Smooth muscle cell (in vitro differentiated cells): ENCODE measurements around the gene GRM4. TPM values are rescaled to one million over a fixed set of nuclear protein-coding genes. Genes with fewer than 3 reads are reported as not detected.

Source experiments
- DNase-seq: peaks from one replicate; lab custom pipeline; 2025; ENCODE audit not compliant: unreplicated experiment; lab: John Stamatoyannopoulos, UW
- H2AFZ ChIP-seq: fragments of 200-600 bp; sonication (generic); 2 replicates; pipeline ENCODE4 v1.6.0; 2016; ENCODE audit warnings: antibody characterized with exemption, low read depth, mild to moderate bottlenecking
- H3F3A ChIP-seq: fragments of 200-600 bp; sonication (generic); 2 replicates; pipeline ENCODE4 v1.6.0; 2017; ENCODE audit warnings: antibody characterized with exemption, low read depth
- H3K27ac ChIP-seq: fragments of 200-600 bp; sonication (generic); 2 replicates; pipeline ENCODE4 v1.5.1; 2016; ENCODE audit warnings: low read depth, mild to moderate bottlenecking
- H3K27me3 ChIP-seq: fragments of 200-600 bp; sonication (generic); 2 replicates; pipeline ENCODE4 v1.6.1; 2016; ENCODE audit warnings: low read depth, mild to moderate bottlenecking
- H3K36me3 ChIP-seq: fragments of 200-600 bp; sonication (generic); 2 replicates; pipeline ENCODE4 v1.5.1; 2016; ENCODE audit warnings: low read depth
- H3K4me1 ChIP-seq: fragments of 200-600 bp; sonication (generic); 2 replicates; pipeline ENCODE4 v1.5.1; 2016; ENCODE audit warnings: low read depth
- H3K4me2 ChIP-seq: fragments of 200-600 bp; sonication (generic); 2 replicates; pipeline ENCODE4 v1.6.0; 2016; ENCODE audit warnings: mild to moderate bottlenecking
- H3K4me3 ChIP-seq: fragments of 200-600 bp; sonication (generic); 2 replicates; pipeline ENCODE4 v1.5.1; 2016; ENCODE audit warnings: mild to moderate bottlenecking
- H3K79me2 ChIP-seq: fragments of 200-600 bp; sonication (generic); 2 replicates; pipeline ENCODE4 v1.6.0; 2016; ENCODE audit warnings: low read depth, mild to moderate bottlenecking
- H3K9ac ChIP-seq: fragments of 200-600 bp; sonication (generic); 2 replicates; pipeline ENCODE4 v1.6.0; 2016; ENCODE audit warnings: low read depth
- H3K9me3 ChIP-seq: fragments of 200-600 bp; sonication (generic); replicated peaks from 2 replicates; pipeline ENCODE4 v1.5.1; 2016; ENCODE audit warnings: low read depth
- H4K20me1 ChIP-seq: fragments of 200-600 bp; sonication (generic); 2 replicates; pipeline ENCODE4 v1.6.0; 2016; ENCODE audit warnings: low read depth
- CTCF ChIP-seq: fragments of 200-600 bp; sonication (generic); IDR thresholded peaks from 2 replicates; pipeline ENCODE4 v1.5.1; 2017; ENCODE audit warnings: borderline replicate concordance, mild to moderate bottlenecking, antibody characterized with exemption; ENCODE audit not compliant: insufficient read depth, poor library complexity, severe bottlenecking
- WGBS: methylation state at CpG from one replicate; pipeline ENCODE4 v1.1.7; 2016; ENCODE audit warnings: low lambda C conversion rate; 5-methylcytosine and 5-hydroxymethylcytosine counted together
- polyA plus RNA-seq: library from polyadenylated mRNA; unstranded; fragments of >200 nt; fragmentation: Nextera tagmentation; extraction: Ambion mirVana; gene quantifications from 2 replicates; pipeline ENCODE4 v1.2.1, GENCODE V29; 2016
- total RNA-seq: library from RNA; depleted of rRNA; stranded (reverse); fragments of >200 nt; gene quantifications from 2 replicates; pipeline ENCODE4 v1.2.3, GENCODE V29; 2014

GRM4 gene
- total and polyA plus RNA-seq, 2 experiments from 2014 or later = 0.21 TPM; not detected in 1

DNA sequence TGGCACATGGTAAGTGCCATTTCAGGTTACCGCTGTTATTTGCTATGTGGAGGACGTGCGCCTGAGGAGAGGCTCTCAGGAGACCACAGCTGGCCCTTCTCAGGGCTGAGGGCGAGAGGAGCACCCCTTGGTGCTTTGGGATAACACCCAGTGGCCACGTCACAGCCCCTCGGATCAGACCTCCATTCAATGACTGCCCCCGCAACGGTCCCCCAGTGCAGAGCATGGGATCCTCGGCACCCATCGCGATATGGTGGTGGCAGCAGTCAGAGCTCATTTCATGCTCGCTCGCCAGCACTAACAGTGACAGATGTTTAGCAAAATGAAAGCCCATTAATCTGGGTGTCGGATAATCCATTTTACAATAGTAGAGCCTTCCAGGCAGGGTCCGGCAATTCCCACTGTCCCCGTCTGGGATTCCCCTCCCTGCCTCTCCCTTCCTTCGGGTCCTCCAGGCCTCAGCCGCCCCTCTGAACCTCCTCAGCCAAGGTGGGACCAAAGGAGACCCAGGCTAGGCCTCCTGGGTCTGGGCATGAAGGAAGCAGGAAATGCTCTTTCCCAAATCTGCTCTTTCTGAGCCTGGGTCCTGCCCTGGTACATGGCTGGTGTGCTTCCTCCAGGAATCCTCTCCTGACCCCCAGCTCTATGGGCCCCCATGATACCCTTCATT lies 117.1 kb downstream of the GRM4 start:
- H3F3A ChIP-seq = no peaks in the 10 kb centered on the region
- no peaks in the 10 kb centered on the region for H3K9me3 ChIP-seq
- H3K79me2 ChIP-seq = no peaks in the 10 kb centered on the region
- WGBS = 93% methylated on average over 18 of the region's 18 CpGs
- peaks cover 7% of the 10 kb centered on the region for H3K27me3 ChIP-seq
- H3K4me1 ChIP-seq = no peaks in the 10 kb centered on the region
- H2AFZ ChIP-seq = no peak overlapping the region
- no peak overlapping the region for H3K4me3 ChIP-seq
- H3K9ac ChIP-seq = no peak overlapping the region
- H3K36me3 ChIP-seq = no peaks in the 10 kb centered on the region
- DNase-seq = no peak
- H3K4me2 ChIP-seq = no peak overlapping the region
- no peaks in the 10 kb centered on the region for H4K20me1 ChIP-seq
- TF ChIP-seq CTCF = no peak
- H3K27ac ChIP-seq = no peak overlapping the region

GRCh38 chr6:34027939-34028441 lies 117.9 kb downstream of the GRM4 start:
- H3K4me2 ChIP-seq = no peak overlapping the region
- no peak overlapping the region for H3K4me3 ChIP-seq
- no peak overlapping the region for H2AFZ ChIP-seq
- H3K27ac ChIP-seq = no peak overlapping the region
- no peaks in the 10 kb centered on the region for H3K4me1 ChIP-seq
- no peak for TF ChIP-seq CTCF
- H3K27me3 ChIP-seq = peaks cover 5% of the 10 kb centered on the region
- H3F3A ChIP-seq = no peaks in the 10 kb centered on the region
- H3K9ac ChIP-seq = no peak overlapping the region
- H3K36me3 ChIP-seq = no peaks in the 10 kb centered on the region
- no peak for DNase-seq
- no peaks in the 10 kb centered on the region for H3K79me2 ChIP-seq
- no peaks in the 10 kb centered on the region for H3K9me3 ChIP-seq
- no peaks in the 10 kb centered on the region for H4K20me1 ChIP-seq
- WGBS = 93% methylated on average over 29 of the region's 31 CpGs

- Histone ChIP-seq H3F3A (no peaks in the 10 kb centered on the region), H3K4me1 (no peaks in the 10 kb centered on the region), H3K27ac (no peak overlapping the region), H3K4me3 (no peak overlapping the region), H4K20me1 (no peaks in the 10 kb centered on the region), H3K27me3 (peaks cover 4% of the 10 kb centered on the region), H3K79me2 (no peaks in the 10 kb centered on the region), H2AFZ (no peak overlapping the region), H3K36me3 (no peaks in the 10 kb centered on the region), H3K4me2 (no peak overlapping the region), H3K9me3 (no peaks in the 10 kb centered on the region), H3K9ac (no peak overlapping the region)
- WGBS = 61% methylated on average over 17 of the region's 17 CpGs
- DNase-seq = no peak
- peak; percentile 83 for TF ChIP-seq CTCF
These were observed 118.4 kb downstream of the GRM4 start for GRCh38 chr6:34027445-34027936.

DNA sequence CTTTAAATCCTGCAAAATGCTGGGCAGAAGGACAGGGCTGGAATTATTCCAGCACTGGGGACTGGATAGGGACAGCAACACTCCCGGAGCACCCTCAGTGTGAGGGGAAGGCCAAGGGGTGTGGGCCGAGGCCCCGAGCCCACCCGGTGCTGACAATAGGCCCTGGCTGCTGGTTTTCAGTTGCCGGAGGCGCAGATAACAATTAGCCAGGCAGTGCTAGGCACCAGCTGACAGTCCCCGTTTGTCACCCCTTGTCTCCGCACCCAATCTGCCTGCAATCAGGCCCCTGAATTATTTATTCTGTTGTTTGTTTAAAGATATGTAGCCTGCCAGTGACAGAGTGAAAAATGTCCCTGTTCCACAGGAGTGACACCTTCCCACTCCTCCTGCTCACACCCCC lies 120.0 kb downstream of the GRM4 start:
- H3K4me1 ChIP-seq = no peaks in the 10 kb centered on the region
- no peaks in the 10 kb centered on the region for H4K20me1 ChIP-seq
- H3K9me3 ChIP-seq = no peaks in the 10 kb centered on the region
- no peak overlapping the region for H2AFZ ChIP-seq
- WGBS = 72% methylated on average over 8 of the region's 8 CpGs
- no peak overlapping the region for H3K27ac ChIP-seq
- TF ChIP-seq CTCF = no peak
- DNase-seq = no peak
- H3K4me2 ChIP-seq = no peak overlapping the region
- no peak overlapping the region for H3K9ac ChIP-seq
- H3K79me2 ChIP-seq = no peaks in the 10 kb centered on the region
- H3K4me3 ChIP-seq = no peak overlapping the region
- H3K36me3 ChIP-seq = no peaks in the 10 kb centered on the region
- H3F3A ChIP-seq = no peaks in the 10 kb centered on the region
- H3K27me3 ChIP-seq = peaks cover 6% of the 10 kb centered on the region
